ENCODE data around the gene VPS11.
"Not testable (repeated sequence)": the region's sequence is repeated elsewhere in the genome, so short reads cannot be mapped to it uniquely, and the experiment has no call there.

Gene VPS11

GRCh38 chr11:119067371-119068222 is at the start of gene VPS11:
VPS11 (plus strand) TSS chr11:119067818; CDS start chr11:119067824, 6 bp downstream.
- in situ Hi-C loops (cut with MboI; ENCODE audit: low sequenced_read_pairs): no loop called here

GRCh38 chr11:119018074-119018938 is 49.3 kb upstream of the VPS11 start, which contains the start of the genes RPS25 and TRAPPC4:
RPS25 (minus strand) TSS chr11:119018343; CDS start chr11:119018284, 59 bp downstream.
TRAPPC4 (plus strand) TSS chr11:119018766; CDS start chr11:119018796, 30 bp downstream.
- in situ Hi-C loops (cut with MboI; ENCODE audit: low sequenced_read_pairs): no loop called here

GRCh38 chr11:119019996-119020395 is 47.6 kb upstream of the VPS11 start:
- in situ Hi-C loops (cut with MboI; ENCODE audit: low sequenced_read_pairs): no loop called here

GRCh38 chr11:119021631-119022030 is 46.0 kb upstream of the VPS11 start:
- in situ Hi-C loops (cut with MboI; ENCODE audit: low sequenced_read_pairs): no loop called here

- in situ Hi-C loops (cut with MboI; ENCODE audit: low sequenced_read_pairs): no loop called here
Measured at GRCh38 chr11:119023741-119024140, 43.9 kb upstream of the VPS11 start.

GRCh38 chr11:119024430-119025098 is 43.1 kb upstream of the VPS11 start:
- in situ Hi-C loops (cut with MboI; ENCODE audit: low sequenced_read_pairs): no loop called here

GRCh38 chr11:119025099-119025473 is 42.5 kb upstream of the VPS11 start:
- in situ Hi-C loops (cut with MboI; ENCODE audit: low sequenced_read_pairs): no loop called here

- in situ Hi-C loops (cut with MboI; ENCODE audit: low sequenced_read_pairs): no loop called here
Measured at GRCh38 chr11:119025541-119025940, 42.1 kb upstream of the VPS11 start.

- in situ Hi-C loops (cut with MboI; ENCODE audit: low sequenced_read_pairs): no loop called here
Measured at GRCh38 chr11:119025978-119026766, 41.4 kb upstream of the VPS11 start.

GRCh38 chr11:119026970-119027369 is 40.6 kb upstream of the VPS11 start:
- in situ Hi-C loops (cut with MboI; ENCODE audit: low sequenced_read_pairs): no loop called here

GRCh38 chr11:119027561-119028345 is 39.9 kb upstream of the VPS11 start:
- in situ Hi-C loops (cut with MboI; ENCODE audit: low sequenced_read_pairs): no loop called here

- in situ Hi-C loops (cut with MboI; ENCODE audit: low sequenced_read_pairs): no loop called here
Measured at GRCh38 chr11:119028346-119029068, 39.1 kb upstream of the VPS11 start.

GRCh38 chr11:119029069-119029339 is 38.6 kb upstream of the VPS11 start:
- in situ Hi-C loops (cut with MboI; ENCODE audit: low sequenced_read_pairs): no loop called here

GRCh38 chr11:119029340-119030028 is 38.1 kb upstream of the VPS11 start:
- in situ Hi-C loops (cut with MboI; ENCODE audit: low sequenced_read_pairs): no loop called here

GRCh38 chr11:119030029-119030328 is 37.6 kb upstream of the VPS11 start:
- in situ Hi-C loops (cut with MboI; ENCODE audit: low sequenced_read_pairs): no loop called here

GRCh38 chr11:119030329-119031047 is 37.1 kb upstream of the VPS11 start, which contains the start of gene SLC37A4:
SLC37A4 (minus strand) TSS chr11:119030877.
- in situ Hi-C loops (cut with MboI; ENCODE audit: low sequenced_read_pairs): no loop called here

GRCh38 chr11:119031912-119032280 is 35.7 kb upstream of the VPS11 start:
- in situ Hi-C loops (cut with MboI; ENCODE audit: low sequenced_read_pairs): no loop called here

- in situ Hi-C loops (cut with MboI; ENCODE audit: low sequenced_read_pairs): not testable (repeated sequence)
Measured at GRCh38 chr11:119033421-119033820, 34.2 kb upstream of the VPS11 start.

Data from HL-60/S4 treated with phorbol 12-myristate 13-acetate at 8.2 ng/mL for 4 days and 3 days (cell line).